Activated CD8-positive, alpha-beta T cell treated with anti-CD3 and anti-CD28 coated beads, Interleukin-2, amount 10 ng/mL, durations not matched to agents 7 days and 5 days (primary cell): ENCODE measurements around the gene MED16. TPM values are rescaled to one million over a fixed set of nuclear protein-coding genes. Genes with fewer than 3 reads are reported as not detected.

Experiments
- ATAC-seq: fragments of 150-1000 bp; cut with Tn5 transposase; one replicate; pipeline ENCODE4 v1.10.0; 2021; ENCODE audit warnings: moderate library complexity
- CTCF ChIA-PET: fragments of 350-600 bp; sonication (Branson Sonifier 250); formaldehyde crosslinking; loops from one replicate; lab custom pipeline; 2021; ENCODE audit warnings: antibody characterized with exemption; lab: Charles Lee
- POLR2A ChIA-PET: fragments of 350-600 bp; sonication (Branson Sonifier 250); formaldehyde crosslinking; loops from one replicate; lab custom pipeline; 2021; ENCODE audit warnings: antibody characterized with exemption; lab: Charles Lee
- DNase-seq: peaks from one replicate; pipeline ENCODE4 v3.0.0-alpha.2; 2020
- H3K27ac Mint-ChIP-seq: one replicate; pipeline ENCODE4 v1.8.0; 2021; ENCODE audit warnings: mild to moderate bottlenecking, mixed read lengths
- H3K27me3 Mint-ChIP-seq: one replicate; pipeline ENCODE4 v1.8.0; 2021; ENCODE audit warnings: low read depth, mixed read lengths
- H3K36me3 Mint-ChIP-seq: one replicate; pipeline ENCODE4 v1.8.0; 2021; ENCODE audit warnings: low read depth, mixed read lengths
- H3K4me1 Mint-ChIP-seq: one replicate; pipeline ENCODE4 v1.8.0; 2021; ENCODE audit warnings: low read depth, mixed read lengths
- H3K4me3 Mint-ChIP-seq: one replicate; pipeline ENCODE4 v1.8.0; 2021; ENCODE audit warnings: mild to moderate bottlenecking, mixed read lengths
- H3K9me3 Mint-ChIP-seq: one replicate; pipeline ENCODE4 v1.8.0; 2022; ENCODE audit warnings: mixed read lengths; ENCODE audit not compliant: insufficient read depth
- total RNA-seq, 2 experiments: library from RNA; stranded (reverse); gene quantifications; one replicate each; pipeline ENCODE4 v1.2.3, GENCODE V29; 2021

Gene MED16
- total RNA-seq, 2 experiments from 2014 or later, result 55.9 to 60.4 TPM

GRCh38 chr19:873084-873483 lies 19.9 kb downstream of the MED16 start:
- Mint-ChIP-seq H3K4me1 (peaks cover 11% of the 10 kb centered on the region), H3K27ac (peak overlapping the region; percentile 78), H3K27me3 (no peaks in the 10 kb centered on the region), H3K4me3 (no peak overlapping the region), H3K9me3 (no peaks in the 10 kb centered on the region), H3K36me3 (peaks cover 21% of the 10 kb centered on the region)
- POLR2A ChIA-PET, result interaction anchor here (0.9 kb wide), 1 partner anchor 111 kb away, joined by 4 read pairs; the partner anchor contains the start of gene WDR18
- DNase-seq (peak; percentile 89), ATAC-seq (peak; percentile 75)
- CTCF ChIA-PET, result interaction anchor here (0.6 to 2.5 kb wide), 3 partner anchors 9 to 16 kb away, joined by 3 to 9 read pairs (median 8); no protein-coding TSS in a partner anchor

- CTCF ChIA-PET, result interaction anchor here (1.3 kb wide), 1 partner anchor 9 kb away, joined by 9 read pairs; no protein-coding TSS in a partner anchor
- peak overlapping the region; percentile 89 for H3K27ac Mint-ChIP-seq
- no peaks in the 10 kb centered on the region for H3K9me3 Mint-ChIP-seq
- H3K27me3 Mint-ChIP-seq, result no peaks in the 10 kb centered on the region
- H3K4me3 Mint-ChIP-seq, result peak overlapping the region; percentile 73
- POLR2A ChIA-PET, result interaction anchor here (0.9 kb wide), 1 partner anchor 112 kb away, joined by 4 read pairs; the partner anchor contains the start of gene WDR18
- peak; percentile 94 for DNase-seq
- peak; percentile 85 for ATAC-seq
- H3K4me1 Mint-ChIP-seq, result peaks cover 11% of the 10 kb centered on the region
- H3K36me3 Mint-ChIP-seq, result peaks cover 24% of the 10 kb centered on the region
These were observed 20.6 kb downstream of the MED16 start for GRCh38 chr19:872266-872951.

DNA sequence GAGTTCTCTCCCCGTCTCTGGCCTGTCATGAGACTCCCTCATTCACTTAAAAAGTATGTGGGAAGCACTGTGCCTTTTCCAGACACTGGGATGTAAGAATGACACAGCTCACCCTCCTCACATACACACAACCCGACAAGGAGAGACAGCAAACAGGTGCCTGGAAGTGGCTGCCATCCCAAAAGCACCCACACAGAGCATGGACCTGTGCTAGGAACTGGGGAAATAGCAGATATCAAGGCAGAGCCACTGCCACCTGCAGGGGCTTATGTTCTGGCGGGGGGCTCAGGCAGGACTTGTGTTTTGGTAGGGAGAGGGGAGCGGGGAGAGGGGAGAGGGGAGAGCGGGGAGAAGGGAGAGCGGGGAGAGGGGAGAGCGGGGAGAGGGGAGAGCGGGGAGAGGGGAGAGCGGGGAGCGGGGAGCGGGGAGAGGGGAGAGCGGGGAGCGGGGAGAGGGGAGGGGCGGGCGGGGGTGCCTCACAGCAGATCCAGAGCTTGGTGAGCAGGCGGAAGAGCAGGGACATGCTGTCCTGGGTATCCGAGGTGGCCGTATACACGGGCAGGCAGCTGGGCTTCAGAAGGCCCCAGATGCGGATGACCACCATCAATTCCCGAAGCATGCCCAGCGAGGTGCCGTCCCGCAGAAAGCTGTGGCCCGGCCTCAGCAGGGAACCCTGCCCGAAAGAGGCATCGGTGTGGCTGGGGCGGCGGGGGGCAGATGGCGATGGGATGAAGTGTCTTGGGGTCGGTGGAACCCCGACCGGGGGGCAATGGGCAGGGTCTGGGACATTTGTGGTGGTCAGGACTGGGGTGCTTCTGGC lies 21.3 kb downstream of the MED16 start:
- ATAC-seq (peak; percentile 2), DNase-seq (no peak)
- Mint-ChIP-seq H3K27me3 (no peaks in the 10 kb centered on the region), H3K9me3 (no peaks in the 10 kb centered on the region), H3K4me1 (peaks cover 11% of the 10 kb centered on the region), H3K4me3 (peak overlapping the region; percentile 73), H3K36me3 (peaks cover 22% of the 10 kb centered on the region), H3K27ac (peak overlapping the region; percentile 89)
- ChIA-PET POLR2A (no interaction called here), CTCF (interaction anchor here (1.3 kb wide), 1 partner anchor 8 kb away, joined by 9 read pairs; no protein-coding TSS in a partner anchor)

GRCh38 chr19:870963-871401 lies 22.0 kb downstream of the MED16 start:
- Mint-ChIP-seq H3K4me1 (peaks cover 11% of the 10 kb centered on the region), H3K27ac (no peak overlapping the region), H3K36me3 (peaks cover 19% of the 10 kb centered on the region), H3K9me3 (no peaks in the 10 kb centered on the region), H3K4me3 (no peak overlapping the region), H3K27me3 (no peaks in the 10 kb centered on the region)
- ChIA-PET CTCF (no interaction called here), POLR2A (no interaction called here)
- DNase-seq, result no peak
- ATAC-seq, result no peak

DNA sequence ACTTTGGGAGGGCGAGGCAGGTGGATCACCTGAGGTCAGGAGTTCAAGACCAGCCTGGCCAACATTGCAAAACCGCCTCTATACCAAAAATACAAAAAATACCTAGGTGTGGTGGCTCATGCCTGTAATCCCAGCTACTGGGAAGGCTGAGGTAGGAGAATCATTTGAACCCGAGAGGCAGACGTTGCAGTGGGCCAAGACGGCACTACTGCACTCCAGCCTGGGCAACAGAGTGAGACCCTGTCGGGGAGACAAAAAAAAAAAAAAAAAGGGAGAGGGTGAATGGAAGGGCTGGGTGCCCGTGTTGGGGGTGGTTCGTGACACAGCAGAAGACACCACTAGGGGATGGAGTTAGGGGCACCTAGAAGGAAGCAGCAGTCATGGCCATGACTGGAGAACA lies 22.7 kb downstream of the MED16 start:
- POLR2A ChIA-PET, result no interaction called here
- Mint-ChIP-seq H3K9me3 (no peaks in the 10 kb centered on the region), H3K4me3 (no peak overlapping the region), H3K27ac (peak overlapping the region; percentile 55), H3K4me1 (peaks cover 11% of the 10 kb centered on the region), H3K27me3 (no peaks in the 10 kb centered on the region), H3K36me3 (peaks cover 19% of the 10 kb centered on the region)
- DNase-seq (no peak), ATAC-seq (no peak)
- CTCF ChIA-PET, result no interaction called here

DNA sequence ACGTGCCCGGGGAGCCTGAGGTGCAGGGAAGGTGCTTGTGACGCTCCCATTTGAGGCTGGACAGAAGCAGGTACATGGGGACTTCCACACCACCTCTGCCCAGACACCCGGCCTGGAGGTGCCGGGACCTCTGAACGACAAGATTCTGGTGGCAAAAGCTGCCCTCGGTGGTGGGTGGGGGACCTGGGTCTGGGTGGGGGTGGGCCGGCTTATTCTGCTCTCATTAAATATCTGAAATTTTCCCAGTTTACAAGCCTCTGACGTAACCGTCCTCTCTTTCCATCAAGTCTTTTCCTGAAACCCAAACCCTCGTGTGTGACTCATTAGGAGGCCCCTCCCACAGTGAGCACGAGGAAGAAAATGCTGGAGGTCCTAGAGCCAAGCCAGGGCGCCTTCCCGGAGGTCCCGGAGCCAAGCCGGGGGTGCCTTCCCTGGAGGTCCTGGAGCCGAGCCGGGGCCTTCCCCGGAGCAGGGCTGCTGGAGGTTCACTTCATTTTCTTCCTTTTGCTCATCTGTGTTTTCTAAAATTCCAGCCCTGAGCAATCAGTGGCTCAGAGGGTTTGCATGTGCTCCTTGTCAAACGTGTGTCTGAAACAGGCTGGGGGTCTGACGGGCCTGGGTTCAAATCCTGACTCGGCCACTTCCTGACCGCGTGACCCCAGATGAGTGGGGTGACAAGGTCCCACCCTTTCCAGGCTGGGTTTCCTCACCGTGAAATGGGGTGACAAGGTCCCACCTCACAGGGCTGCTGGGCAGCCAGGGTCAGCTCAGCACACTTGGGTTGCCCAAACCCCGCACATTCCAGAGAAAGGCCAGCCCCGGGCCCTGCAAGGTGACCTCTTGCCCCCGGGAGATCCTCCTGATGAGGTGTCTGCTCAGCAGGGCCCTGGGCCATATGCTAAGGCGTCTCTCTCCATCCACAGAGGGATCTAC lies 23.5 kb downstream of the MED16 start:
- Mint-ChIP-seq H3K27me3 (no peaks in the 10 kb centered on the region), H3K4me1 (peaks cover 11% of the 10 kb centered on the region), H3K9me3 (no peaks in the 10 kb centered on the region), H3K36me3 (peaks cover 19% of the 10 kb centered on the region), H3K27ac (no peak overlapping the region), H3K4me3 (no peak overlapping the region)
- no peak for ATAC-seq
- CTCF ChIA-PET, result no interaction called here
- DNase-seq, result no peak
- POLR2A ChIA-PET, result no interaction called here

- Mint-ChIP-seq H3K27ac (no peak overlapping the region), H3K4me1 (peaks cover 16% of the 10 kb centered on the region), H3K36me3 (peaks cover 19% of the 10 kb centered on the region), H3K27me3 (no peaks in the 10 kb centered on the region), H3K4me3 (no peak overlapping the region), H3K9me3 (no peaks in the 10 kb centered on the region)
- ChIA-PET CTCF (no interaction called here), POLR2A (no interaction called here)
- ATAC-seq (no peak), DNase-seq (no peak)
These were observed 24.3 kb downstream of the MED16 start for GRCh38 chr19:868458-869244.

DNA sequence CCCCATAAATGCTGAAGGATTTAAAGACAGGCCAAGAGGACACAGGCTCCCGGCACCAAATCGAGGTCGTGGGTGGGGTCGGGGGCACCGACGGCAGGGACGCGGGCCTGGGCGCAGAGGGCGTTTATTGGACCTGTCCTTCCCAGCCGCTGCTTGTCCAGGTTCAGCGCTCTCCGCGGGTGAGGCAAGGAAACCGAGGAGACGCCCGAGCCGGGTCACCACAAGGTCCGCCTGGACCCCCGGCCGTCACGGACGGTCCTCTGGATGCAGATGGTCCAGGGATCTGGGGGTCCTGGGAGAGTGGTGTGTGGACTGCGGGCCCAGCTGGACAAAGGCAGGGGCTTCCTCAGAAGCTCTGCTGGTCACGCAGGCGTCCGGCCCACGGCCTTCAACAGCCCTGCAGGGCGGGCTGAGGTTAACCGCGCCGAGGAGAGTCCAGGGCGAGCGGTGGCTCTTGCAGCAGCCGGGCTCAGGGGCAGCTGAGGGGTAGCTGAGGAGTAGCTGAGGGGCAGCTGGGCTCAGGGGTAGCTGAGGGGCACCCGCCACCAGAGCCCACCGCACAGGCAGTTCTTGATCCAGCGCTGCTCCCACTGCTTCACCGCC lies 25.0 kb downstream of the MED16 start:
- CTCF ChIA-PET, result no interaction called here
- peaks cover 23% of the 10 kb centered on the region for H3K4me1 Mint-ChIP-seq

DNA sequence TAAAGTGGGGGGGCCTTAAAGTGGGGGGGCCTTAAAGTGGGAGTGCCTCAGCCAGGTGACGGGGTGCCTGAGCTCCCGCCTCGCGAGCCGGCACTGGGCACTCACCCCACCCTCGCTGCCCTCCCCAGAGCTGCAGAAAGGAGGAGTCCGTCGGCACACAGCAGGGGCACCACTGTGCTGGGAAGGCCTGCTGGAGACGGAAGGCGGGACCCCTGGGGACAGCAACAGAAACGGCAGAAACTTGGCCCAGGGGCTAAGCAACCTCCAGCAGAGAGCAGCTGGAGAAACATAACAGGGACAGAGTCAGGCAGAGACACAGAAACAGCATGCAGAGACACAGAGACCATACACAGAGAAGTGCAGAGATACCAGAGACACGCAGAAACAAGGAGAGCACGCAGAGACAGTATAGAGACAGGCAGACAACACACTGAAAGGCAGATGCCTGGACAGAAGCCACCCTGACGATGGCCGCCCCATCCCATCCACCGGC lies 25.6 kb downstream of the MED16 start:
- POLR2A ChIA-PET, result interaction anchor here (0.6 kb wide), 2 partner anchors 61 to 324 kb away, joined by 3 to 5 read pairs; no protein-coding TSS in a partner anchor
- H3K27ac Mint-ChIP-seq, result no peak overlapping the region
- ATAC-seq, result no peak
- peaks cover 15% of the 10 kb centered on the region for H3K36me3 Mint-ChIP-seq
- H3K4me1 Mint-ChIP-seq, result peaks cover 24% of the 10 kb centered on the region
- no peak overlapping the region for H3K4me3 Mint-ChIP-seq
- CTCF ChIA-PET, result no interaction called here
- no peak for DNase-seq
- peaks cover 5% of the 10 kb centered on the region for H3K27me3 Mint-ChIP-seq
- no peaks in the 10 kb centered on the region for H3K9me3 Mint-ChIP-seq

More for the DNA sequence above, 25.0 kb downstream of the MED16 start:
- Mint-ChIP-seq H3K4me3 (no peak overlapping the region), H3K27ac (no peak overlapping the region), H3K36me3 (peaks cover 19% of the 10 kb centered on the region), H3K27me3 (no peaks in the 10 kb centered on the region), H3K9me3 (no peaks in the 10 kb centered on the region)
- DNase-seq, result no peak
- ATAC-seq, result no peak
- POLR2A ChIA-PET, result interaction anchor here (0.6 kb wide), 1 partner anchor 61 kb away, joined by 3 read pairs; no protein-coding TSS in a partner anchor

GRCh38 chr19:866769-867300 lies 26.2 kb downstream of the MED16 start:
- Mint-ChIP-seq H3K9me3 (no peaks in the 10 kb centered on the region), H3K27ac (no peak overlapping the region), H3K4me1 (peaks cover 19% of the 10 kb centered on the region), H3K36me3 (peaks cover 12% of the 10 kb centered on the region), H3K4me3 (no peak overlapping the region), H3K27me3 (peaks cover 5% of the 10 kb centered on the region)
- ATAC-seq (no peak), DNase-seq (no peak)
- CTCF ChIA-PET, result interaction anchor here (1.2 kb wide), 1 partner anchor 53 kb away, joined by 4 read pairs; no protein-coding TSS in a partner anchor
- POLR2A ChIA-PET, result interaction anchor here (0.6 kb wide), 2 partner anchors 60 to 325 kb away, joined by 3 to 5 read pairs; no protein-coding TSS in a partner anchor
